ENCODE measurements around the gene RANBP17. TPM values are rescaled to one million over a fixed set of nuclear protein-coding genes. Genes with fewer than 3 reads are reported as not detected.

Gene RANBP17
- polyA plus RNA-seq, 1 donor from 2014 or later = 25.5 TPM

- Histone ChIP-seq H3K9ac (ENCODE audit: low read length) (no peak overlapping the region), H3K9me2 (ENCODE audit: insufficient read depth, low read length) (no peaks in the 10 kb centered on the region), H3K27ac (ENCODE audit: low read length) (no peak overlapping the region), H3K4me2 (ENCODE audit: low read length) (no peak overlapping the region), H2AFZ (ENCODE audit: low read depth, low read length) (no peak overlapping the region), H4K20me1 (ENCODE audit: insufficient read depth) (no peaks in the 10 kb centered on the region), H3K4me3 (ENCODE audit: low read length) (no peak overlapping the region), H3K79me2 (replicated peaks; ENCODE audit: insufficient read depth, low read length) (no peaks in the 10 kb centered on the region), H3K9me3 (ENCODE audit: low read length) (no peaks in the 10 kb centered on the region), H3K36me3 (ENCODE audit: insufficient read depth, low read length) (no peaks in the 10 kb centered on the region), H3K27me3 (ENCODE audit: insufficient read depth, low read depth, low read length) (no peaks in the 10 kb centered on the region), H3F3A (ENCODE audit: insufficient read depth, low read length, poor library complexity, severe bottlenecking) (no peaks in the 10 kb centered on the region)
- TF ChIP-seq SMC3 (conservative IDR thresholded peaks at IDR 0.05; ENCODE audit: poor library complexity) (no peak), TAF1 (IDR thresholded peaks at IDR 0.05; ENCODE audit: low read depth) (no peak), EP300 (conservative IDR thresholded peaks at IDR 0.05; ENCODE audit: poor library complexity, severe bottlenecking) (no peak), EZH2 (IDR thresholded peaks at IDR 0.05; ENCODE audit: borderline replicate concordance, insufficient read depth, low read length, poor library complexity, severe bottlenecking) (no peak), RAD21 (conservative IDR thresholded peaks at IDR 0.05) (no peak), MXI1 (conservative IDR thresholded peaks at IDR 0.05; ENCODE audit: poor library complexity, severe bottlenecking) (no peak), POLR2AphosphoS5 (IDR thresholded peaks at IDR 0.05) (no peak)
- TF ChIP-seq, protein P1, sequence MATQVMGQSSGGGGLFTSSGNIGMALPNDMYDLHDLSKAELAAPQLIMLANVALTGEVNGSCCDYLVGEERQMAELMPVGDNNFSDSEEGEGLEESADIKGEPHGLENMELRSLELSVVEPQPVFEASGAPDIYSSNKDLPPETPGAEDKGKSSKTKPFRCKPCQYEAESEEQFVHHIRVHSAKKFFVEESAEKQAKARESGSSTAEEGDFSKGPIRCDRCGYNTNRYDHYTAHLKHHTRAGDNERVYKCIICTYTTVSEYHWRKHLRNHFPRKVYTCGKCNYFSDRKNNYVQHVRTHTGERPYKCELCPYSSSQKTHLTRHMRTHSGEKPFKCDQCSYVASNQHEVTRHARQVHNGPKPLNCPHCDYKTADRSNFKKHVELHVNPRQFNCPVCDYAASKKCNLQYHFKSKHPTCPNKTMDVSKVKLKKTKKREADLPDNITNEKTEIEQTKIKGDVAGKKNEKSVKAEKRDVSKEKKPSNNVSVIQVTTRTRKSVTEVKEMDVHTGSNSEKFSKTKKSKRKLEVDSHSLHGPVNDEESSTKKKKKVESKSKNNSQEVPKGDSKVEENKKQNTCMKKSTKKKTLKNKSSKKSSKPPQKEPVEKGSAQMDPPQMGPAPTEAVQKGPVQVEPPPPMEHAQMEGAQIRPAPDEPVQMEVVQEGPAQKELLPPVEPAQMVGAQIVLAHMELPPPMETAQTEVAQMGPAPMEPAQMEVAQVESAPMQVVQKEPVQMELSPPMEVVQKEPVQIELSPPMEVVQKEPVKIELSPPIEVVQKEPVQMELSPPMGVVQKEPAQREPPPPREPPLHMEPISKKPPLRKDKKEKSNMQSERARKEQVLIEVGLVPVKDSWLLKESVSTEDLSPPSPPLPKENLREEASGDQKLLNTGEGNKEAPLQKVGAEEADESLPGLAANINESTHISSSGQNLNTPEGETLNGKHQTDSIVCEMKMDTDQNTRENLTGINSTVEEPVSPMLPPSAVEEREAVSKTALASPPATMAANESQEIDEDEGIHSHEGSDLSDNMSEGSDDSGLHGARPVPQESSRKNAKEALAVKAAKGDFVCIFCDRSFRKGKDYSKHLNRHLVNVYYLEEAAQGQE (IDR thresholded peaks at IDR 0.05; ENCODE audit: borderline replicate concordance) = no peak
- TF ChIP-seq, protein P2, sequence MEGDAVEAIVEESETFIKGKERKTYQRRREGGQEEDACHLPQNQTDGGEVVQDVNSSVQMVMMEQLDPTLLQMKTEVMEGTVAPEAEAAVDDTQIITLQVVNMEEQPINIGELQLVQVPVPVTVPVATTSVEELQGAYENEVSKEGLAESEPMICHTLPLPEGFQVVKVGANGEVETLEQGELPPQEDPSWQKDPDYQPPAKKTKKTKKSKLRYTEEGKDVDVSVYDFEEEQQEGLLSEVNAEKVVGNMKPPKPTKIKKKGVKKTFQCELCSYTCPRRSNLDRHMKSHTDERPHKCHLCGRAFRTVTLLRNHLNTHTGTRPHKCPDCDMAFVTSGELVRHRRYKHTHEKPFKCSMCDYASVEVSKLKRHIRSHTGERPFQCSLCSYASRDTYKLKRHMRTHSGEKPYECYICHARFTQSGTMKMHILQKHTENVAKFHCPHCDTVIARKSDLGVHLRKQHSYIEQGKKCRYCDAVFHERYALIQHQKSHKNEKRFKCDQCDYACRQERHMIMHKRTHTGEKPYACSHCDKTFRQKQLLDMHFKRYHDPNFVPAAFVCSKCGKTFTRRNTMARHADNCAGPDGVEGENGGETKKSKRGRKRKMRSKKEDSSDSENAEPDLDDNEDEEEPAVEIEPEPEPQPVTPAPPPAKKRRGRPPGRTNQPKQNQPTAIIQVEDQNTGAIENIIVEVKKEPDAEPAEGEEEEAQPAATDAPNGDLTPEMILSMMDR (IDR thresholded peaks at IDR 0.05; ENCODE audit: poor library complexity, severe bottlenecking) = no peak
These were observed 45.9 kb downstream of the RANBP17 start for GRCh38 chr5:170907758-170908157.

- Histone ChIP-seq H3K79me2 (replicated peaks; ENCODE audit: insufficient read depth, low read length) (no peaks in the 10 kb centered on the region), H3K4me2 (ENCODE audit: low read length) (no peak overlapping the region), H3K27me3 (ENCODE audit: insufficient read depth, low read depth, low read length) (no peaks in the 10 kb centered on the region), H3K9me2 (ENCODE audit: insufficient read depth, low read length) (no peaks in the 10 kb centered on the region), H4K20me1 (ENCODE audit: insufficient read depth) (no peaks in the 10 kb centered on the region), H3K9me3 (ENCODE audit: low read length) (no peaks in the 10 kb centered on the region), H2AFZ (ENCODE audit: low read depth, low read length) (no peak overlapping the region), H3K4me3 (ENCODE audit: low read length) (no peak overlapping the region), H3K9ac (ENCODE audit: low read length) (no peak overlapping the region), H3F3A (ENCODE audit: insufficient read depth, low read length, poor library complexity, severe bottlenecking) (no peaks in the 10 kb centered on the region), H3K36me3 (ENCODE audit: insufficient read depth, low read length) (no peaks in the 10 kb centered on the region), H3K27ac (ENCODE audit: low read length) (no peak overlapping the region)
- TF ChIP-seq EP300 (conservative IDR thresholded peaks at IDR 0.05; ENCODE audit: poor library complexity, severe bottlenecking) = no peak
- TF ChIP-seq MXI1 (conservative IDR thresholded peaks at IDR 0.05; ENCODE audit: poor library complexity, severe bottlenecking) = no peak
- no peak for TF ChIP-seq EZH2 (IDR thresholded peaks at IDR 0.05; ENCODE audit: borderline replicate concordance, insufficient read depth, low read length, poor library complexity, severe bottlenecking)
- TF ChIP-seq, protein P2 (IDR thresholded peaks at IDR 0.05; ENCODE audit: poor library complexity, severe bottlenecking) = no peak
- no peak for TF ChIP-seq TAF1 (IDR thresholded peaks at IDR 0.05; ENCODE audit: low read depth)
- TF ChIP-seq, protein P1 (IDR thresholded peaks at IDR 0.05; ENCODE audit: borderline replicate concordance) = no peak
- no peak for TF ChIP-seq POLR2AphosphoS5 (IDR thresholded peaks at IDR 0.05)
- no peak for TF ChIP-seq SMC3 (conservative IDR thresholded peaks at IDR 0.05; ENCODE audit: poor library complexity)
- TF ChIP-seq RAD21 (conservative IDR thresholded peaks at IDR 0.05) = no peak
These were observed 51.8 kb downstream of the RANBP17 start for GRCh38 chr5:170913573-170913972.
